Cardiac muscle cell (in vitro differentiated cells and primary cell): Measurements from ENCODE around the gene ENO2. TPM values are rescaled to one million over a fixed set of nuclear protein-coding genes. Genes with fewer than 3 reads are reported as not detected.

Source experiments
- DNase-seq, 2 donors: peaks; one replicate each; pipeline versions ENCODE4 v3.0.0 to v3.0.0-alpha.2; 2010 to 2017; ENCODE audit warnings: low read depth in 1 of 2, low spot score in 1 of 2
- H3K27ac ChIP-seq: fragments of 200-600 bp; sonication (generic); 2 replicates; pipeline ENCODE4 v1.5.1; 2016
- H3K27me3 ChIP-seq: fragments of 200-600 bp; sonication (generic); 2 replicates; pipeline ENCODE4 v1.6.0; 2016; ENCODE audit warnings: control low read depth
- H3K36me3 ChIP-seq: fragments of 200-600 bp; sonication (generic); 2 replicates; pipeline ENCODE4 v1.5.1; 2016; ENCODE audit warnings: control low read depth
- H3K4me1 ChIP-seq: fragments of 200-600 bp; sonication (generic); 2 replicates; pipeline ENCODE4 v1.8.1; 2017; ENCODE audit warnings: low read depth, mild to moderate bottlenecking, mixed run types
- H3K4me3 ChIP-seq: fragments of 200-600 bp; sonication (generic); 2 replicates; pipeline ENCODE4 v1.5.1; 2016; ENCODE audit warnings: mild to moderate bottlenecking
- H3K9me3 ChIP-seq: fragments of 200-600 bp; sonication (generic); 2 replicates; pipeline ENCODE4 v1.5.1; 2017; ENCODE audit warnings: low read depth, mild to moderate bottlenecking, control low read depth
- CTCF ChIP-seq: IDR thresholded peaks from 2 replicates; pipeline ENCODE4 v1.5.1; 2012; ENCODE audit warnings: low read depth, mild to moderate bottlenecking, low read length
- polyA plus RNA-seq: library from polyadenylated mRNA; unstranded; fragments of >200 nt; fragmentation: Nextera tagmentation; extraction: Ambion mirVana; gene quantifications from 2 replicates; pipeline ENCODE4 v1.2.1, GENCODE V29; 2016
- total RNA-seq: library from RNA; depleted of rRNA; stranded (reverse); fragments of >200 nt; gene quantifications from 2 replicates; pipeline ENCODE4 v1.2.3, GENCODE V29; 2016

ENO2 gene
- total and polyA plus RNA-seq, 2 experiments from 2014 or later: 87.7 to 133 TPM

GRCh38 chr12:6912164-6912935 is 2.0 kb upstream of the ENO2 start:
- H3K27me3 ChIP-seq: no peaks in the 10 kb centered on the region
- no peaks in the 10 kb centered on the region for H3K36me3 ChIP-seq
- no peaks in the 10 kb centered on the region for H3K4me1 ChIP-seq
- DNase-seq: no peak
- H3K27ac ChIP-seq: no peak overlapping the region
- no peaks in the 10 kb centered on the region for H3K9me3 ChIP-seq
- no peak overlapping the region for H3K4me3 ChIP-seq
- TF ChIP-seq CTCF: no peak

- H3K27ac ChIP-seq: no peak overlapping the region
- peak in 1 of 2 donors; percentile 27 for DNase-seq
- H3K36me3 ChIP-seq: peaks cover 2% of the 10 kb centered on the region
- no peaks in the 10 kb centered on the region for H3K9me3 ChIP-seq
- peak overlapping the region; percentile 69 for H3K4me3 ChIP-seq
- no peaks in the 10 kb centered on the region for H3K27me3 ChIP-seq
- no peaks in the 10 kb centered on the region for H3K4me1 ChIP-seq
- TF ChIP-seq CTCF: no peak
Measured at GRCh38 chr12:6914947-6915788, 788 bp downstream of the ENO2 start.

GRCh38 chr12:6915789-6916285 is 1.5 kb downstream of the ENO2 start:
- Histone ChIP-seq H3K27ac (no peak overlapping the region), H3K27me3 (no peaks in the 10 kb centered on the region), H3K4me3 (no peak overlapping the region), H3K36me3 (peaks cover 2% of the 10 kb centered on the region), H3K4me1 (no peaks in the 10 kb centered on the region), H3K9me3 (no peaks in the 10 kb centered on the region)
- no peak for TF ChIP-seq CTCF
- DNase-seq: no peak

GRCh38 chr12:6916426-6917200 is 2.2 kb downstream of the ENO2 start:
- no peak overlapping the region for H3K27ac ChIP-seq
- H3K9me3 ChIP-seq: no peaks in the 10 kb centered on the region
- H3K4me1 ChIP-seq: no peaks in the 10 kb centered on the region
- no peak for DNase-seq
- H3K4me3 ChIP-seq: no peak overlapping the region
- no peak for TF ChIP-seq CTCF
- H3K36me3 ChIP-seq: peaks cover 4% of the 10 kb centered on the region
- no peaks in the 10 kb centered on the region for H3K27me3 ChIP-seq

- peaks cover 9% of the 10 kb centered on the region for H3K36me3 ChIP-seq
- H3K4me3 ChIP-seq: no peak overlapping the region
- H3K4me1 ChIP-seq: no peaks in the 10 kb centered on the region
- H3K27ac ChIP-seq: no peak overlapping the region
- no peaks in the 10 kb centered on the region for H3K9me3 ChIP-seq
- H3K27me3 ChIP-seq: no peaks in the 10 kb centered on the region
- DNase-seq: peak in 1 of 2 donors; percentile 62
- TF ChIP-seq CTCF: no peak
Measured at GRCh38 chr12:6917491-6918231, 3.3 kb downstream of the ENO2 start.
